Keratinocyte (primary cell): ENCODE measurements around the gene NEBL. TPM values are rescaled to one million over a fixed set of nuclear protein-coding genes. Genes with fewer than 3 reads are reported as not detected.
A peak's percentile ranks its signal among the peaks of the same experiment; 100 is the strongest.

Experiments
- DNase-seq: peaks from one replicate; pipeline ENCODE4 v3.0.0-alpha.2; 2011; ENCODE audit warnings: low read depth, missing footprints, low spot score
- FAIRE-seq: peaks from 2 replicates; lab custom pipeline; 2011; peaks lifted over from hg19 to GRCh38; lab: Jason Lieb, UNC
- H2AFZ ChIP-seq: 2 replicates; pipeline ENCODE4 v1.6.0; 2012; ENCODE audit warnings: low read length, control low read depth, inconsistent platforms; ENCODE audit not compliant: control insufficient read depth
- H3K27ac ChIP-seq: 2 replicates; pipeline ENCODE4 v1.5.1; 2011; ENCODE audit warnings: low read length; ENCODE audit not compliant: control insufficient read depth, insufficient read depth
- H3K27me3 ChIP-seq: 3 replicates; pipeline ENCODE4 v1.6.0; 2011; ENCODE audit warnings: low read length; ENCODE audit not compliant: control insufficient read depth, insufficient read depth; ENCODE audit errors: extremely low read depth
- H3K36me3 ChIP-seq, 2 experiments: 2 replicates in 1 of 2; 3 replicates in 1 of 2; pipeline ENCODE4 v1.5.1; 2011; ENCODE audit warnings: low read length in 2 of 2, mild to moderate bottlenecking in 1 of 2; ENCODE audit not compliant: control insufficient read depth in 2 of 2, insufficient read depth in 2 of 2; ENCODE audit errors: extremely low read depth in 1 of 2
- H3K4me1 ChIP-seq: 3 replicates; pipeline ENCODE4 v1.5.1; 2011; ENCODE audit warnings: low read length; ENCODE audit not compliant: control insufficient read depth, insufficient read depth; ENCODE audit errors: extremely low read depth
- H3K4me2 ChIP-seq: 3 replicates; pipeline ENCODE4 v1.6.0; 2011; ENCODE audit warnings: low read depth, low read length; ENCODE audit not compliant: control insufficient read depth, insufficient read depth; ENCODE audit errors: extremely low read depth
- H3K4me3 ChIP-seq, 3 experiments: fragments of 200-600 bp in 1 of 3; sonication (generic) in 1 of 3; 2 replicates in 2 of 3; 3 replicates in 1 of 3; pipeline ENCODE4 v1.5.1; 2011 to 2016; ENCODE audit warnings: low read length in 3 of 3, mild to moderate bottlenecking in 3 of 3, control low read depth in 2 of 3, inconsistent platforms in 1 of 3, low read depth in 1 of 3, mixed read lengths in 1 of 3, mixed run types in 1 of 3, moderate library complexity in 1 of 3; ENCODE audit not compliant: control insufficient read depth in 2 of 3, insufficient read depth in 2 of 3; ENCODE audit errors: extremely low read depth in 1 of 3
- H3K79me2 ChIP-seq: 2 replicates; pipeline ENCODE4 v1.6.0; 2012; ENCODE audit warnings: low read length; ENCODE audit not compliant: control insufficient read depth, insufficient read depth
- H3K9ac ChIP-seq: 3 replicates; pipeline ENCODE4 v1.6.0; 2011; ENCODE audit warnings: low read length; ENCODE audit not compliant: control insufficient read depth, insufficient read depth; ENCODE audit errors: extremely low read depth
- H3K9me1 ChIP-seq: 3 replicates; pipeline ENCODE4 v1.6.0; 2011; ENCODE audit warnings: low read length; ENCODE audit not compliant: control insufficient read depth, insufficient read depth; ENCODE audit errors: extremely low read depth
- H3K9me3 ChIP-seq: 2 replicates; pipeline ENCODE4 v1.5.1; 2012; ENCODE audit warnings: low read depth, low read length; ENCODE audit not compliant: control insufficient read depth
- H4K20me1 ChIP-seq: 3 replicates; pipeline ENCODE4 v1.6.0; 2011; ENCODE audit warnings: low read length; ENCODE audit not compliant: control insufficient read depth, insufficient read depth; ENCODE audit errors: extremely low read depth
- EZH2 ChIP-seq: IDR thresholded peaks from one replicate; pipeline ENCODE4 v1.6.1; 2012; ENCODE audit warnings: inconsistent platforms, mild to moderate bottlenecking, low read length, moderate library complexity
- dilution Hi-C: fragments of 300-500 bp; cut with MboI; formaldehyde crosslinking; loops from one replicate; pipeline ENCODE4 v1.7.0; 2020; ENCODE audit warnings: low sequenced_read_pairs; ENCODE audit not compliant: extremely low pct_ligation_motif_present
- polyA plus RNA-seq, 5 experiments: library from polyadenylated mRNA; depleted of rRNA in 3 of 5; stranded (reverse) in 3 of 5; stranded (forward) in 1 of 5; unstranded in 1 of 5; fragments of >200 nt; gene quantifications; 1 replicate in 1 of 5; 2 replicates in 3 of 5; 3 replicates in 1 of 5; pipeline versions ENCODE4 v1.2.1 to v1.2.3, GENCODE V29; 2011 to 2012; ENCODE audit warnings: missing spikeins in 2 of 5, low read depth in 1 of 5, low replicate concordance in 1 of 5
- TF ChIP-seq, protein P1 (sequence below), 3 experiments: IDR thresholded peaks in 1 of 3; conservative IDR thresholded peaks in 1 of 3; optimal IDR thresholded peaks in 1 of 3; 2 replicates in 2 of 3; 3 replicates in 1 of 3; pipeline versions ENCODE3 to v1.5.1; 2011; ENCODE audit warnings: low read length in 3 of 3, mild to moderate bottlenecking in 3 of 3, moderate library complexity in 2 of 3, control low read depth in 1 of 3, inconsistent platforms in 1 of 3; ENCODE audit not compliant: insufficient read depth in 2 of 3; ENCODE audit errors: extremely low read depth in 1 of 3

NEBL gene
- polyA plus RNA-seq, 1 donor (not counting 4 experiments of a cell fraction or from before 2014, with no cell fraction given) = 4.5 TPM

DNA sequence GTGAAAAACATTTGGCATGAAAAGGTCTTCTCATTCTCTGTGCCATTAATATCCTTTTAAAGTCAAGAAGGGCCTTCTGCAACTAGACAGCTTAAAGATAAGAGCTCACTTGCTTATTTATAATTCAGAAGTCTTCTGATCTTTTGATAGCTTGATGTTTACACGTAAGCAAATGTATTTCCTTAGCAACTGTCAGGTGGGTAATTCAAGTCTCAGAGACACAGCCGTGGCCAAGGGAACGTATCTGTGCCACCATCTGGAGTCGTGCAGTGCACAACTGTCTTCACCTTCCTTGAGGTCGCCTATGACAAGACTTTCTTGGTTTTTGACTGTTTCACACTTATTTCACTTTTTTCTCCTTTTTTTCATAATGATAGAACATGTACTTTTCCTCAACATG, 4.0 kb upstream of the NEBL start:
- Histone ChIP-seq H3K27me3 (no peaks in the 10 kb centered on the region), H3K79me2 (no peaks in the 10 kb centered on the region), H3K4me1 (peaks cover 4% of the 10 kb centered on the region), H3K4me2 (no peak overlapping the region), H3K36me3 (no peaks in the 10 kb centered on the region), H3K9me1 (no peaks in the 10 kb centered on the region), H3K27ac (no peak overlapping the region), H4K20me1 (no peaks in the 10 kb centered on the region), H2AFZ (no peak overlapping the region), H3K9me3 (no peaks in the 10 kb centered on the region), H3K4me3 (no peak overlapping the region), H3K9ac (no peak overlapping the region)
- FAIRE-seq (no peak), DNase-seq (no peak)
- dilution Hi-C loops = no loop called here
- TF ChIP-seq, protein P1, sequence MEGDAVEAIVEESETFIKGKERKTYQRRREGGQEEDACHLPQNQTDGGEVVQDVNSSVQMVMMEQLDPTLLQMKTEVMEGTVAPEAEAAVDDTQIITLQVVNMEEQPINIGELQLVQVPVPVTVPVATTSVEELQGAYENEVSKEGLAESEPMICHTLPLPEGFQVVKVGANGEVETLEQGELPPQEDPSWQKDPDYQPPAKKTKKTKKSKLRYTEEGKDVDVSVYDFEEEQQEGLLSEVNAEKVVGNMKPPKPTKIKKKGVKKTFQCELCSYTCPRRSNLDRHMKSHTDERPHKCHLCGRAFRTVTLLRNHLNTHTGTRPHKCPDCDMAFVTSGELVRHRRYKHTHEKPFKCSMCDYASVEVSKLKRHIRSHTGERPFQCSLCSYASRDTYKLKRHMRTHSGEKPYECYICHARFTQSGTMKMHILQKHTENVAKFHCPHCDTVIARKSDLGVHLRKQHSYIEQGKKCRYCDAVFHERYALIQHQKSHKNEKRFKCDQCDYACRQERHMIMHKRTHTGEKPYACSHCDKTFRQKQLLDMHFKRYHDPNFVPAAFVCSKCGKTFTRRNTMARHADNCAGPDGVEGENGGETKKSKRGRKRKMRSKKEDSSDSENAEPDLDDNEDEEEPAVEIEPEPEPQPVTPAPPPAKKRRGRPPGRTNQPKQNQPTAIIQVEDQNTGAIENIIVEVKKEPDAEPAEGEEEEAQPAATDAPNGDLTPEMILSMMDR (optimal IDR thresholded peaks at IDR 0.05 in 1 of 3, IDR thresholded peaks at IDR 0.05 in 1 of 3, conservative IDR thresholded peaks at IDR 0.05 in 1 of 3; ENCODE audit: extremely low read depth in 1 of 3, insufficient read depth in 2 of 3, low read length in 3 of 3) = no peak
- no peak for TF ChIP-seq EZH2

DNA sequence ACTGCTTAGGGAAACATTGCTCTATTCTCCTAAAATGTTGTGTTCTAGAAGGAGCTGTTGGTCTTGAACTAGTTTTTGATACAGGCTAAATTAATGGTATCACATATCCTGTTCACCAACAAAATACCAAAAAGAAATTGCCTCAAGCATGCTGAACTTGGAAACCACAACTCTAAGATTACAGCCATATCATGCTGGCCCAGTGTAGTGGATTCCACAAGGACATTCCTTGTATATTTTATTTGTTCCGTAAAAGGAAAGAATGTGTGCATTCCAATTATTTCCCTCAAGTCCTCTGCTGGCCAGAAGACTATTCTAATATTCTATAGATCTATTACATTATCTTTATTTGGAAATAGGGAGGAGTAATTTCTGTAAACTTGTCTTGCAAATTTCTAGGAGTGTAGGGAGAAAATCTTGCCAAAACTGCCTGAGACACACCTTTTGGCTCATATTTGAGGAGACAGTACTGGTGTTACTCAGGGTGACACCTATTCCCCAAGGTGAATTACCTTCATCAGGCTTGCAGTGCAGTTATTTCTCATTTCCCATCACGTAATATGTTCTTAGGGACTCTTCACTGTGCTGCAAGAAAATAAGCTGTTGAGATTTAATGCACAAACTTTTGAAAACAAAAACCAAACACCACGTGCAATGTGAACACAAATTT, 1.9 kb upstream of the NEBL start:
- Histone ChIP-seq H3K4me3 (no peak overlapping the region), H2AFZ (no peak overlapping the region), H3K4me2 (no peak overlapping the region), H3K4me1 (peaks cover 4% of the 10 kb centered on the region), H3K9ac (no peak overlapping the region), H3K36me3 (no peaks in the 10 kb centered on the region), H4K20me1 (no peaks in the 10 kb centered on the region), H3K9me3 (no peaks in the 10 kb centered on the region), H3K9me1 (no peaks in the 10 kb centered on the region), H3K27ac (no peak overlapping the region), H3K79me2 (no peaks in the 10 kb centered on the region), H3K27me3 (no peaks in the 10 kb centered on the region)
- TF ChIP-seq, protein P1 (optimal IDR thresholded peaks at IDR 0.05 in 1 of 3, IDR thresholded peaks at IDR 0.05 in 1 of 3, conservative IDR thresholded peaks at IDR 0.05 in 1 of 3; ENCODE audit: extremely low read depth in 1 of 3, insufficient read depth in 2 of 3, low read length in 3 of 3) = no peak
- TF ChIP-seq EZH2 = no peak
- DNase-seq (no peak), FAIRE-seq (peak; percentile 41)
- dilution Hi-C loops = no loop called here
